ENCODE measurements around the gene ATP6V1A. TPM values are rescaled to one million over a fixed set of nuclear protein-coding genes. Genes with fewer than 3 reads are reported as not detected.

Gene ATP6V1A
- 15.9 to 24.4 TPM (median 18.6 TPM) in 5 replicates for total RNA-seq (2022; extraction: Qiagen RNA extraction)

GRCh38 chr3:113746548-113747282, at the start of gene ATP6V1A:
ATP6V1A (plus strand) TSS chr3:113747035; CDS start chr3:113778754, 31,719 bp downstream.

GRCh38 chr3:113745756-113746547, 883 bp upstream of the ATP6V1A start, which contains the start of gene NAA50:
NAA50 (minus strand) TSS chr3:113746249; CDS start chr3:113745949, 300 bp downstream.

GRCh38 chr3:113838631-113839209, 91.9 kb downstream of the ATP6V1A start, which contains the start of gene GRAMD1C:
GRAMD1C (plus strand) TSS chr3:113838788; CDS start chr3:113838910, 122 bp downstream.

Other genes with a start within 250 kb of the ATP6V1A start
- gene SPICE1, start 231.9 kb upstream of the ATP6V1A start, total RNA-seq (2022; extraction: Qiagen RNA extraction) = 4.6 to 9.3 TPM (median 8.2 TPM) in 5 replicates
- 0.53 to 0.85 TPM (median 0.63 TPM) in 5 replicates for gene SIDT1, start 214.5 kb upstream of the ATP6V1A start, total RNA-seq (2022; extraction: Qiagen RNA extraction)
- 2.4 to 2.9 TPM (median 2.6 TPM) in 5 replicates for gene USF3, start 50.4 kb upstream of the ATP6V1A start, total RNA-seq (2022; extraction: Qiagen RNA extraction)
- 137 to 161 TPM (median 148 TPM) in 5 replicates for gene NAA50, start 786 bp upstream of the ATP6V1A start, total RNA-seq (2022; extraction: Qiagen RNA extraction)
- 0.34 to 0.63 TPM (median 0.41 TPM) in 5 replicates for gene GRAMD1C, start 91.8 kb downstream of the ATP6V1A start, total RNA-seq (2022; extraction: Qiagen RNA extraction)
- 3.0 to 3.9 TPM (median 3.5 TPM) in 5 replicates for gene ZDHHC23, start 201.0 kb downstream of the ATP6V1A start, total RNA-seq (2022; extraction: Qiagen RNA extraction)